ENCODE data around the gene CRISPLD2.

DNA sequence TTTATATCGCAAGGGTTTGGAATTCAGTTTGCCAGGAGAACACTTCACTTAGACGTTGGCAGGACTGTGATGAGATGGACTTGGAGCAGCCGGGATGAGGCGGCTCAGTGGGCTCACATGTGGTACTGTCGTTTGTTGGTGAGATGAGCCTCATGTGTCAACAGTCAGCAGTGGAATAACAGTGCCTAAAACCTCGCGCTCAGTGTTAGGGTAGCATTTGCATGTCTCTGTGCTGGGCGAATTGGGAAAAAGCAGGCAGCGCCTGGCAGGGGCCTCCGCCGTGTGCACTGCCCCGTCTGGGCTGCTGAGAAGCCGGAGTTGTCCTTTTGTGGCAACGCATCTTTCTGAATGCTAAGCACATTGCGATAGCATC lies 49.7 kb downstream of the CRISPLD2 start:
- TF ChIP-seq, protein P1, sequence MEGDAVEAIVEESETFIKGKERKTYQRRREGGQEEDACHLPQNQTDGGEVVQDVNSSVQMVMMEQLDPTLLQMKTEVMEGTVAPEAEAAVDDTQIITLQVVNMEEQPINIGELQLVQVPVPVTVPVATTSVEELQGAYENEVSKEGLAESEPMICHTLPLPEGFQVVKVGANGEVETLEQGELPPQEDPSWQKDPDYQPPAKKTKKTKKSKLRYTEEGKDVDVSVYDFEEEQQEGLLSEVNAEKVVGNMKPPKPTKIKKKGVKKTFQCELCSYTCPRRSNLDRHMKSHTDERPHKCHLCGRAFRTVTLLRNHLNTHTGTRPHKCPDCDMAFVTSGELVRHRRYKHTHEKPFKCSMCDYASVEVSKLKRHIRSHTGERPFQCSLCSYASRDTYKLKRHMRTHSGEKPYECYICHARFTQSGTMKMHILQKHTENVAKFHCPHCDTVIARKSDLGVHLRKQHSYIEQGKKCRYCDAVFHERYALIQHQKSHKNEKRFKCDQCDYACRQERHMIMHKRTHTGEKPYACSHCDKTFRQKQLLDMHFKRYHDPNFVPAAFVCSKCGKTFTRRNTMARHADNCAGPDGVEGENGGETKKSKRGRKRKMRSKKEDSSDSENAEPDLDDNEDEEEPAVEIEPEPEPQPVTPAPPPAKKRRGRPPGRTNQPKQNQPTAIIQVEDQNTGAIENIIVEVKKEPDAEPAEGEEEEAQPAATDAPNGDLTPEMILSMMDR (IDR thresholded peaks at IDR 0.05): no peak
- TF ChIP-seq POLR2A (IDR thresholded peaks at IDR 0.05): no peak

All from body of pancreas (tissue), 4 donors.